AG20443 (cell line): ENCODE measurements around the gene MYO1A.
A peak's percentile ranks its signal among the peaks of the same experiment; 100 is the strongest.

Source experiments
- DNase-seq: peaks from one replicate; pipeline ENCODE4 v3.0.0; 2012; ENCODE audit warnings: low spot score, mixed read lengths

Gene MYO1A

GRCh38 chr12:57049890-57050289 lies at the start of gene MYO1A:
MYO1A (minus strand) TSS chr12:57050129; CDS start chr12:57048323, 1,806 bp downstream.
- DNase-seq, result peak; percentile 61

- peak; percentile 12 for DNase-seq
These were observed 49.3 kb upstream of the MYO1A start for GRCh38 chr12:57099047-57099714.

- peak; percentile 2 for DNase-seq
These were observed 48.6 kb upstream of the MYO1A start for GRCh38 chr12:57098546-57098945.

GRCh38 chr12:57097554-57097835 lies 47.6 kb upstream of the MYO1A start:
- DNase-seq, result no peak

- peak; percentile 4 for DNase-seq
These were observed 47.0 kb upstream of the MYO1A start for GRCh38 chr12:57096748-57097553.

- peak; percentile 15 for DNase-seq
These were observed 46.2 kb upstream of the MYO1A start for GRCh38 chr12:57096099-57096572.

- DNase-seq, result peak; percentile 2
These were observed 45.5 kb upstream of the MYO1A start for GRCh38 chr12:57095440-57095839.

- DNase-seq, result no peak
These were observed 44.6 kb upstream of the MYO1A start for GRCh38 chr12:57094208-57095160.

GRCh38 chr12:57093415-57094207 lies 43.7 kb upstream of the MYO1A start:
- DNase-seq, result peak; percentile 90

GRCh38 chr12:57092876-57093414 lies 43.0 kb upstream of the MYO1A start:
- DNase-seq, result peak; percentile 3

GRCh38 chr12:57092529-57092862 lies 42.6 kb upstream of the MYO1A start:
- DNase-seq, result no peak

- DNase-seq, result peak; percentile 2
These were observed 42.0 kb upstream of the MYO1A start for GRCh38 chr12:57091638-57092528.

- peak; percentile 45 for DNase-seq
These were observed 41.2 kb upstream of the MYO1A start for GRCh38 chr12:57090924-57091637.

- peak; percentile 8 for DNase-seq
These were observed 40.6 kb upstream of the MYO1A start for GRCh38 chr12:57090490-57090889.

GRCh38 chr12:57089271-57090245 lies 39.6 kb upstream of the MYO1A start:
- DNase-seq, result peak; percentile 40

- peak; percentile 95 for DNase-seq
These were observed 38.7 kb upstream of the MYO1A start, which contains the start of gene NAB2 for GRCh38 chr12:57088354-57089270. NAB2 (plus strand) TSS chr12:57089114; CDS start chr12:57089272, 158 bp downstream.

- DNase-seq, result peak; percentile 80
These were observed 37.9 kb upstream of the MYO1A start for GRCh38 chr12:57087691-57088353.
